Measurements from ENCODE around the gene FGB.

The FGB gene

DNA sequence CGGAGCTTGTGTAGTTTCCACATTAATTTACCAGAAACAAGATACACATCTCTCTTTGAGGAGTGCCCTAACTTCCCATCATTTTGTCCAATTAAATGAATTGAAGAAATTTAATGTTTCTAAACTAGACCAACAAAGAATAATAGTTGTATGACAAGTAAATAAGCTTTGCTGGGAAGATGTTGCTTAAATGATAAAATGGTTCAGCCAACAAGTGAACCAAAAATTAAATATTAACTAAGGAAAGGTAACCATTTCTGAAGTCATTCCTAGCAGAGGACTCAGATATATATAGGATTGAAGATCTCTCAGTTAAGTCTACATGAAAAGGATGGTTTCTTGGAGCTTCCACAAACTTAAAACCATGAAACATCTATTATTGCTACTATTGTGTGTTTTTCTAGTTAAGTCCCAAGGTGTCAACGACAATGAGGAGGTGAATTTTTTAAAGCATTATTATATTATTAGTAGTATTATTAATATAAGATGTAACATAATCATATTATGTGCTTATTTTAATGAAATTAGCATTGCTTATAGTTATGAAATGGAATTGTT, at the start of gene FGB:
Gene FGB, plus strand, starts transcription at position 315 of the 558 bp plus-strand sequence. Its CDS starts 8 bp downstream, at position 323.
- no peak for DNase-seq

DNA sequence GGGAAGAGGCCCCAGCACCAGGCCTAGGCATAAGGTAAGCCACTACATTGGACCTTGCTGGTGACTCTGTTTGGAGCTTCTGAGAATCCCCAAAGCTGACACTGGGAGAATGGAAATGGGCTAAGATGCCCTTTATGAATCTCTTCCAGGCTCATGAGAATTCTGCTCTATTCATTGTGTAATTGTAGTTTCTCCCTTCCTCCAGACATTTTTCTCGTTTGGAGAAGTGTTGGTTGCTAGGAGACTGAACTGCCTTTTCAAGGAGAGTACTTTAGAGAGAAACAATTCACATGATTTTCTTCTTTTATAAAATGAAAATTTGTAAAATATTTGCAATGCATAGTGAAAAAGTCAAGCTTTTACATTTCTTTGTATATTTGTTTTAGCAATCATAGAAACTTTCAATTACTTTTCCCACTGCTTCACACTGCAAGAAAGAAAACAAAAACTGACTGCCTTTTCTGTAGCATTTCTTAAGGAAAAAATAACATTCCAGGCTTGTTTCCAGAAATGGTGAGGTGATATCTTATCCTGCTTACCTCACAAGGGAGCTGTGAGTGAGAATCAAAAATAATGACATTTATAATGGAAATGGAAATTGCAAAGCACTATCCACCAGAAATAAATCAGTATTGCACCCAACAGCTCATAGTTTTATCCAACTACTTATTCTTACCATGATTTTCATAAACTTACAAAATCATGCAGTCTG, 46.3 kb upstream of the FGB start:
- DNase-seq: no peak

DNA sequence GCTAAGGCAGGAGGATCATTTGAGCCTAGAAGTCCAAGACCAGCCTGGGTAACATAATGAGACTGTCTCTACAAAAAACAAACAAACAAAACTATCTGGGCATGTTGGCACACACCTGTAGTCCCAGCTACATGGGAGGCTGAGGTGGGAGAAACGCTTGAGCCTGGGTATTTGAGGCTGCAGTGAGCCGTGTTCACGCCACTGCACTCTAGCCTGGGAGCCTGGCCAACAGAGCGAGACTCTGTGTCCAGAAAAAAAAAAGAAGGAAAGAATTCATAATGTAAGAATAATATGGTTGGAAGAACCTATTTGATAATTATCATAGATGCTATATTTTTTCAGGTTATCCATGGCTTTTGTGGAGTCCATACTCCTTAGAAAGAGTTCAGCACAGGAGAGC, 45.2 kb upstream of the FGB start:
- DNase-seq: no peak

DNA sequence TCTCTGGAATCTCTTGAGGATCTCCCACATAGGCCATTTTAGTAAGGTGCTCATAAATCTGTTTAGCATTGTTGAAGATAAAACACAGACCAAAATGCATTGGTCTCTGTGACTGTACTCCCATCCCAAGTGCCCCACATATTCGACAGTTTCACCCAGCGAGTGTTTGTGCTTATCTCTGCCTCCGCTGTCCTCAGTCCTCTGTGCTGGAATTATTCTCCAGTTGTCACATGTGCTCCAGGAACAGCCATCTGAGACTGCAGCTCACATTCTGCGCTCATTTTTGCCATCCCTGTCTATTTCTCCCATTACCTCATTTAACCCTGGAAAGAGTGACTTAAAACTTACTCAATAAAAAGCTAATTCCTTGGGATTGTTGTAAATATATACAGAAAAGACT, 43.6 kb upstream of the FGB start:
- DNase-seq: no peak

DNA sequence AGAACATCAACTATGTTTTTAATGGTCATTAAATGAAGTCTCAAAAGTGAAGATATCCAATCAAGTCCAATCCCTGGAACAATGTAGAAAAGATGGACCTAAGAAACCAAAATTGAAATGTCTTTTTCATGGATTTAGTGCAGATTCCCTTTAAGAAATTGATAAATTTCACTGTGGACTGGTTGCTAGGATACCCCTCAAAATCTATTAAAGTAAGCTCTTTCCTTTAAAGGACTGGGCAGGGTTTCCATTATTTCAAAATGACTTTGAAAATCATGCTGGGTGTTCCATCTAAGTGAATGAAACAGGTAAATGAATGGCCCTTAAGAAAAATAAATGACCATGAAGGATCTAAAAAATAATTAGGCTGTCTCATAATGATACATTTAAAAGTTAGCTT, 41.2 kb upstream of the FGB start:
- no peak for DNase-seq

DNA sequence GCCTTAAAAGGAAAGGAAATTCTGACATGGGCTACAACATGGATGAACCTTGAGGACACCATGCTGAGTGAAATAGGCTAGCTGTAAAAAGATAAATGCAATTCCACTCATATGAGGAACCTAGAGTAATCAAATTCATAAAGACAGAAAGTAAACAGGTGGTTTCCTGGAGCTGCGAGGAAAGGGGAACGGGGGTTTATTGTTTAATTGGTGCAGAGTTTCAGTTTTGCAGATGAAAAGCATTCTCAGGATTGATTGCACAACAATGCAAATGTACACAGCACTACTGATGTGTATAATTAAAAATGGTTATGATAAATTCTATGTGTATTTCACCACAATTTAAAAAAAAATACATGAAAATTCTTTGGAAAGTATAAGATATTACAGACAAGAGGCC, 36.7 kb upstream of the FGB start:
- no peak for DNase-seq

DNA sequence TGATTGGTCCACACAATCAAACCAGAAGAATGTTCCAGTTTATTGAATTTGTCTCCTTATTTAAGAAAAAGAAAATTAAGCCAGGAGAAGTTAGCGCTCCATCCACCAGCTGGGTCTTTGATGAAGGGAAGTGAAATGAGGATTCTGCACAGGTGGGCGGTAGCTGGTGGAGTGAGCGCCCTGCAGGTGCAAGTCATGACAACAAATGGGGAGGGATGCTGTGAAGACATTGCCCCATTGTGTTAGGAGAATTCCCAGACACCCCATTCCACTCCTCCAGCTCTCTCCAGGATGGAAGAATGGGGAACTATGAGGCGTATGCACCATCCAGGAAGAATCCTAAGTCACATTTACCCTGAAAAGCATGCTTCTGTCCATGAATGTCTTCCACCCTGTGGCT, 35.5 kb upstream of the FGB start:
- no peak for DNase-seq

DNA sequence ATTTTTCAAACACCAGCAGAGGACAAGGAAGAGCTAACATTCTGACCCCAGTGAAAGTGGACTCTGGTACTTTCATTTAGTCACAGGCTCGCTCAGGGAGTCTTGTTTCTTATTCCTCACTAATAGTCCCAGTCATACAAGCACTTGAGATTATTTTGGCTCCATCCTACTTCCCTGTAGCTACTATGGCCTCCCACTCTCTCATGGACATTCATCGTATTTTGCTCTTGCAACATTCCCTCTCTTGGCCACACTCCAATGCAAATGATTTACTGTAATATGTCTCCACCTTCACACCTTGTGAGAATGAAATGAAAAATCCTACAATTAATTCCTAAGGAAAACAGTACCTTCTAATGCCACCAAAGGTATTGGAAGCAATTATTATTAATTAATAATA, 33.9 kb upstream of the FGB start:
- DNase-seq: no peak

DNA sequence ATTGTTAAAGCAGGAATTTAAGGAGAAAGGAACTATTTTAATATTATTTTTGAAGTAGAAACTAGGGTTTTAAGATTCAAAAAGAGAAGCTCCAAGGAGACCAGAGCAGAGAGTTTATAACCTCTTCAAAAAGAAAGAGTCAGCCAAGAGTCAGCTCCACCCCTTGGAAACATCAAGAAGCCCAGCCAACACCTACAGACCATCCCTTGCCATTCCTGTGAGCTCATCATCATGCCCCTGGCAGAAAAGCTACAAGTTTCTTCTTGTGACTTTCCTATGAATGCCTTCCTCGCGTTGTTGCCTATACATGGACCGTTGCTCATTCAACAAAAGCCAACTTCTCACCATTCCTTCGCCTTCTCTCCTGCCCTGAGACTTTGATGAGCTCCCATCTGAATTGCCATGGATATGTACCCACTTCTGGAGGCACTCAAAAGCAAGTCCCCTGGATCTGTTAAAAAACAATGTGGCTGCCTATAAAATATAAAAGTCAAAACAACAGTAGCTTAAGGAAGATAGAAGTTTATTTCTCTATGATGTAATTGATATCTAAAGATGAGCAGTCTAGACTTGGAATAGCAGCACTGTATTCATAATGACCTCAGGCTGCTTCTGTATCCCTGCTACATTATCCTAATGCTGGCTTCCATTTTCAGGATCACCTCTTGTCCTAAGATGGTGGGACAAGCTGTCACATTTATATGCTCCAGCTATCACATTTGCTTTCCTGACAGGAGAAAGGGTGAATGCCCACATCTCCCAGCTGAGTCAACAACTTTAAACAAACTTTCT, 32.9 kb upstream of the FGB start:
- no peak for DNase-seq

DNA sequence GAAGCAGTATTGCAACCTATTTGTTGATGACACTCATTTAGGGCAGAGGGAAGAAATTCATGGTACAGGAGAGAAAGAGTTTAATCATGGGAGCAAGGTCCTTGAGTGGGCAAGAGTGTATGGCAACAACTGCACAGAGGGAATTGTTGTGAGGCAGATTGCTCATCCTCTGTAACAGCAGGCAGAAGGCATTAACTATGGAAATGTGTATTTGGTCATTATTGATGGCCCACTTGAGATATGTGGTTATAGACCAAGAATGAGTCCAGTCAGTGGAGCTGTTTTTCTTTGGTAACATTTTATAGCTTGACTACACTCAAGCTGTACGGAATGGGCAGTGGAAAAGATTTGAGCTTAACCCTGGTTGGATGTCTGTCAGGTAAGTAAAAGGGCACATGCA, 28.5 kb upstream of the FGB start:
- no peak for DNase-seq

DNA sequence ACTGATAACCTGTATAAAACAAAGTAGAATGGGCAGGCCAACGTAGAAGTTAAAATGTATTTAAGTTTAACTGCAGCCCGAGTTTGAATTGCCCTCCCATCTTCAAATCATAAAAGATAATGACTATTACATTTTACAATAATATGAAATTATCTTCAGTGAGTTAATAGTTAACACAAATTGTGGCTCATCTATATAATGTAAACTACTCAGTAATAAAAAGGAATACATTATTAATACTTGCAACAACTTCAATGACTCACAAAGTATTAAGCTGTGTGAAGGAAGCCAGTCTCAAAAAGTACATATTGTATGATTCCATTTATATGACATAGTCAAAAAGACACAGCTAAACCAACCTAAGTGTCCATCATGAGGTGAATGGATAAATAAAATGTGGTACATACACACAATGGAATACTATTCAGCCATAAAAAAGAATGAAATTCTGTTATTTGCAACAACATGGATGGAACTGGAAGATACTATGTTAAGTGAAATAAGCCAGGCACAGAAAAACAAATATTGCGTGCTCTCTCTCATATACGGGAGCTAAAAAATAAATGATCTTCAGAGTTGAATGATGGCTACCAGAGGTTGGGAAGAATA, 20.4 kb upstream of the FGB start:
- no peak for DNase-seq

DNA sequence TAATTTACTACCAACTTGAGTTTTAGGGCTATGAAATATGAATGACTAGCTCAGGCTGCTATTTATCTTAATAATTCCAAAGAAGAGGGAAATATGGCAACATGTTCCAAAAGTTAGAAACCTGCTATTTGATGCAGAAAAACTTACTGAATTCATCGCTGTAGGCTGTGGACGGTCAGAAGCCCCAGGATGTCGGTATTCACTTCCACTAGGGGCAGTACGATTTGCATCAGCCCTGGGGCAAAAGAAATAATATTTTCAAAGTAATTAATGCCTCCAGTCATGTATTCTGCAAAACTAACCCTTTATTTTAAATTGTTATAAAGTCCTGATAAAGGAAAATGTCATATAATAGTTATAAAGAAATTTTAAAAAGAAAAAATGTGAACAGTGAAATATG, 17.1 kb upstream of the FGB start:
- no peak for DNase-seq

DNA sequence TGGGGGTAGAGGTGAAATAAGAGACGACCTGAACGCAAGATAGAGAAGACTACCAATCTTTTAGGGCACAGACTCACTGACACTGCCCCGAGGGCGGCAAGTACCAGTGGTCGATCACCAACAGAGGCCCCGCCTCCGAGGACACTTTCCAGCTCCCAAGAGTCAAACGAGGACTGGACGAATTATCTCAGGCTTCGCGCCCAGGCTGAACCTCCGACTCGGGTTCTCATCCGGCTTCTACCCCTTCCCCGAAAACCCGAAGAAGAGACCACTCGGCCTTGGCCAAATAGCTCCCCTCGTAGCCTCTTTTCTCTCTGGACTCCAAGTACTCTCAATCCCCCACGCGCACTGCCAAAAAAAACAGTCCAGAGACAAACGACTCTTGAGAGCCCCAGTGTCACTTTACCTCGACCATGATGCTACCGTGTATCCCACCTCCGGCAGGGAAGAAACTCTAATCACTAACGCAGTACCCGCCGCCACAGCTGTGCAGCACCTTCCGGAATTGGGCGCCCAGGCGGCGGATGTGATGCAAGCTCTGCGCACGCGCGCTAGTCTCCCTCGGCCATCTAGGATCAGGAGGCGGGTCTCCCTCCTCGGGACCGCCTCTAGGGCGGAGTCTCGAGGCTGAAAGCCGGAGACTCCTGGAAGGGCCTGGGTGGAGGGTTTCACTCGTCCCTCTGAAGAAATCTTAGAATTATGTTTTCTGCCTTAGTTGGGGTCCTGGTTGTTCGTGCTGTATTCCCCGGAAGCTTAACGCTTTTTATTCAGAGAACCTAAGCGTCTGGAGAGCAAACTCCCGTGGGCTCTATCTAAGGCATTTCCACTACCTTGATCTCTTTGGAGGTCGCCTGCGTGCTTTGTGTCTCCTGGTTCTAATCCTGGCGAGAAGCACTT, 12.7 kb upstream of the FGB start, which contains the start of gene PLRG1:
Gene PLRG1, minus strand, starts transcription at position 507 of the 897 bp plus-strand sequence. Its CDS starts 92 bp downstream, at position 415.
- DNase-seq: peak; percentile 91

DNA sequence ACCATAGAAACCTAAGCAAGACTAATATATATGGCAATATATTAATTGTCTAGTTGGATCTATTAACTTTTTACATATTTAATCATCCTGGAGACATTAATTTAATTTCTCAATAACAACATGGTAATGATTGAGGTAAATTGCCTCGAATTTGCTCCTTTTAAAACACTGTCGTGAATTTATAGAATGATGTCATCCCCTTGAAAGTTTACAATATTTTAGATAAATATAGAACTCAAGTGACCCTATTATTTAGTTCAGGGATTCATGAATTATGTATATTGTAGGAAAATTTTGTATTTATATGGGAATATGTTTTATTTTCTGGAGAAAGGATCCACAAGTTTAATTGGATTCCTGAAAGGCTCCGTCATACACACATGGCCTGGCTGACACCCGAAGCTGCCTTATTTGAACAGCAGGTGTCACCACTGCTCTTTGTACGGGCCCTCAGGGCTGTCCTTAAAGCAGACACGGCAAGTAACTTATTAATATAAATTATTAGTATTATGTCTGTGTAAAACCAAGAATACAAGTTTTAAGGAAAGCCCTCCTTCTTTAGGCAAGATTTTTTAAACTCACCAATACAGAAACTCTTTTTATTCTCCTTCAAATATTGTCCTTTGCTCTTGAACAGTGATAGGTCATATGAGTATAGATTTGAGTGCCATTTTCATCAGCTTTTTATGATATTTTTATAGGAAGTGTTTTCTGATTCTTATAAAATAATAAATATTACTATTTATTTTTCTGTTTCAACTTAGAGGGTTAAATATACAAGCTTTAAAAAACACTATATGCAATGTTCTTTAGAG, 10.7 kb upstream of the FGB start:
- DNase-seq: peak; percentile 3

DNA sequence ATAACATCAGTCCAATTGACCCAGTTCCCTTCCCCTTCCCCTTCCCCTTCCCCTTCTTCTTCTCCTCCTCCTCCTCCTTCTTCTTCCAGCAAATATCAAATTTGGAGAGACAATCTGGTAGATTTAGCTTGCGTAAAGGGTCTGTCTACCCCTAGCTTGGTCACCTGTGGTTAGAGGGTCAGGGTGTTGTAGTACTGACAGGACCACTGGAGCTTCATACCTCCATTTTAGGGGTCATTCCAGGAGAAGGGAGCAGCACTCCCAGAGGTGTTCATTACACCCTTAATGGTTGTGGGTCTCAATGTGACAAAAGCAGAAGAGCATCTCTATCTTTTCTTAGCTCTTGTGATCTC, 3.7 kb upstream of the FGB start:
- DNase-seq: no peak

DNA sequence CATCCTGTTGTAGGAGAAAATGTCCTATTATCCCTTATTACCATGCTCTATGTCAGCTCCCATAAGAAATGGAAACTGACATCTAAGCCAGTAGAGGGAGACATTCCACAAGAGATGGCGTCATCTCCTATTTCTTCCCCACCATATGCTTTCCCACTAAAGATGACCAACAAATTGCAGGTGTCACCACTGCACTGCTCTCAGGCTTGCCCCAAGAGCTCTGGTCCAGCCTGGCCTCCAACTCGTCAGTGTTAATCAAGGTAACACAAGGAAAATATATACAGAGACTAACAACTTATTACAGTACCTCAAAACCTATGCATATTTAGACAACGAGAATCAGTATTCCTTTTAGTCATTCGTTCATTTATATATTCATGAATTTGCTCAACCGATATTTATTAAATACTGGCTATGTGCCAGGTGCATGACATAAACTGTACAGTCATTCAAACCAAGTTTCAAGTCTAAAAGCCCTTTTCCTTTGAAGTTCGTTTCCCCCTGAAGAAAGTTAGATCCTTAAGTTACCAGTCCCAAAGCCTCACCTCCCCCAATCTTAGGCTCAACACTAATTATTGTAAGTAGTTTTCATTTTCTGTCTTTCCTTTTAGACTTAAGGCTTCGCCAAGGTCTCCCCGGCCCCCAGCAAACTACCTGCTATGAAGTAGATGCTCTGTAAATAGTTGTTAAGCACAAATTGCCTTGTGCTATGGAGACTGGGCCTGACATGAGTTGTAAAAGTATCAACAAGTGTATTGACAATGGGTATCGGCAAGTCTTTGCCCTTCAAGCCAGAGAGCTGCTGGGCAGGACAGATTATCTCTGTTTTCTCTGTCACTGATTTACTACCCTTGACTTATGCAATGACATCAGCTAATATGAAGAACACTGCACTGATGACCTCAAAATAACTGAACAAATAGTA, 3.1 kb upstream of the FGB start:
- DNase-seq: peak; percentile 16

DNA sequence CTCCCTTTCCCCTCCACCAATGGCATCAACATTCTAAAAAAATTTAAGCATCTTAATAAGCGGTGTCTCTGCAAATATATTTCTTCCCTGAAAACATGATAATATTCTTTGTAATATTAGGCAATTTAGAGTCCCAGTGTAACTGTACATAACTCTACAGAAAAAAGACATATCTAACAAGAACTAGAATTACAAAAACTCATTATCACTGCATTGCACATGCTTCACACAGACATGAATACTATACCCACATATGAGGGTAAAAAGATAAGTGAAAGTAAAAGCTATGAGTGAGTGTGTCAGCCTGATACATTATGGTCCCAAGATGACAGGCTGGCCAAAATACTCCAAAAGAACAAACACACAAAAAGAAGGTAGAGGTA, 2.4 kb upstream of the FGB start:
- DNase-seq: no peak

DNA sequence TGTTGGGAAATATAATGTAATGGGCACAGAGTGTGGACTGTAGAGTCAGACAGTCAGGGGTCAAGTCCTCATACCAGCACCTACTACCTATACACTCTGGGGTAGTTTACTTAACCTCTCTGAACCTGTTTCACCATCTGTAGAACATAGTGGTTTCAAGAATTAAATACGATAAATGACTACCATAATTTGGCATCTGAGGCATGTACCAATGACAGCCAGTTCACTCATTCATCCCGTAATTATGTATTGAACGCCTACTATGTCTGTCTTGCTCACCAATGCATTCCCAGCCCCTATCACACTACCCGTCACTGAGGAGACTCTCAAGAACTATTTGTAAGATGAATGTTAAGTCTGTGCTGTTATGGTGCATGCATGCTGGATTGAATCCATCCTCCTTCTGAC, 2.0 kb upstream of the FGB start:
- DNase-seq: no peak

DNA sequence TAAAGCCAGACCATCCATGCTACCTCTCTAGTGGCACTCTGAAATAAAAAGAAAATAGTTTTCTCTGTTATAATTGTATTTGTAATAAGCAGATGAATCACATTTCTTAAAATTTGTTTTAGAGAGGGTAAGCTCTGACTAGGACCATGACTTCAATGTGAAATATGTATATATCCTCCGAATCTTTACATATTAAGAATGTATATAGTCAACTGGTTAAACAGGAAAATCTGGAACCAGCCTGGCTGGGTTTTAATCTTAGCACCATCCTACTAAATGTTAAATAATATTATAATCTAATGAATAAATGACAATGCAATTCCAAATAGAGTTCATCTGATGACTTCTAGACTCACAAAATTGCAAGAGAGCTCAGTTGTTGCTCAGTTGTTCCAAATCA, 1.5 kb downstream of the FGB start:
- DNase-seq: no peak

DNA sequence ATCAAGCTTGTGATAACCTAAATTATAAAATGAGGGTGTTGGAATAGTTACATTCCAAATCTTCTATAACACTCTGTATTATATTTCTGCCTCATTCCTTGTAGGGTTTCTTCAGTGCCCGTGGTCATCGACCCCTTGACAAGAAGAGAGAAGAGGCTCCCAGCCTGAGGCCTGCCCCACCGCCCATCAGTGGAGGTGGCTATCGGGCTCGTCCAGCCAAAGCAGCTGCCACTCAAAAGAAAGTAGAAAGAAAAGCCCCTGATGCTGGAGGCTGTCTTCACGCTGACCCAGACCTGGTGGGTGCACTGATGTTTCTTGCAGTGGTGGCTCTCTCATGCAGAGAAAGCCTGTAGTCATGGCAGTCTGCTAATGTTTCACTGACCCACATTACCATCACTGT, 2.9 kb downstream of the FGB start:
- no peak for DNase-seq

Data from GDM1 (cell line).